ENCODE results near the gene CIT.

- no peak for TF ChIP-seq CTCF (conservative IDR thresholded peaks at IDR 0.05 in 1 of 2, IDR thresholded peaks at IDR 0.05 in 1 of 2; ENCODE audit: low read depth in 1 of 2, low read length in 2 of 2)
- TF ChIP-seq EZH2 (IDR thresholded peaks at IDR 0.05; ENCODE audit: low read length, missing control alignments) = no peak
Observed at GRCh38 chr12:119725523-119725922, 151.6 kb downstream of the CIT start.

Data from fibroblast of lung (primary cell).